DMS153 treated with DMSO at 0.1 percent for 48 hours (cell line): ENCODE measurements around the gene PRKN.
A peak's percentile ranks its signal among the peaks of the same experiment; 100 is the strongest.

ENCODE experiments used
- DNase-seq: peaks from one replicate; lab custom pipeline; 2025; ENCODE audit not compliant: unreplicated experiment; lab: John Stamatoyannopoulos, UW

PRKN gene

GRCh38 chr6:161480421-161481155 is 1247.0 kb downstream of the PRKN start:
- DNase-seq: no peak

- no peak for DNase-seq
Measured at GRCh38 chr6:161479376-161479775, 1248.2 kb downstream of the PRKN start.

DNA sequence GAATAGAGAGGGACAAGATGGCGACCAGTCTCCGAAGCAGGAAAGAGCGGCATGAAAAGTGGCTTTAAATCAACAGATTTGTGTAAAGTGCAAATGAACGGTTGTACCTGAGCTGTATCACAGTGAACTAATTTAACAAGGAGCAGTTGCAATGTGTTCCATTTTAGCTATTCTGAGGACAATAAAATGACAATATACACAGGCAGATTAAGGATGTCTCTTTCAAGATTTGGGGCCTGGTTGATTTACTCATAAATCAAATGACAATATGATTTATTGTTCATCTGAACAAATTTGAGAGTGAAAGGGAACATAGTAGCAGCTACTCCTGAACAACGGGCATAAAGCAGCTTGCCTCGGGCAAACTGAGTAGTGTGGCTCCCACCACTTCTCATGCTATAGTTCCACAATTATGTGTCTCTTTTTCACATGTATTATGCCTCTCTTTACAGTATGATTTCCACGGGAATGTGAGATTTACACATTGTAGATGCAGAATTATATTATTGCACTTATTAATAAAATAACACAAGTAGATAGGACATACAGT is 1249.6 kb downstream of the PRKN start:
- DNase-seq: no peak

DNA sequence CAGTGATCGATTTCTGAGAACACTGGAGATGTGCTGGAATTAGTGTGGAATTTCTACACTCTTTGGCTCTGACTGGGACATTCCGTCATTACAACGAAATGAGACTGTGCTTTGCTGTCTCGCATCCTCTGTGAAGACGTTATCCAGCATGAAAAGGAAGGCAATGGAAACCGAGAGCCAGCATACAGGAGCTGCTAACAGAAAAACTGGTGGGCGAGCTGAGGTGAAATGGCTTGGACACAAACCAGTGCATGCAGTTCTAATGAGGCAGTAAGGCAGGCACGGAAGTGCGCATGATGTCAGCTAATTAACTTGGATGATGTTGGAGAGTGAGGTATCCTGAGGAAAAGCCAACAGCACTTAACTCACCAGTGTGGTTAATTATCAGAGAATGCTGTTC is 1250.9 kb downstream of the PRKN start:
- DNase-seq: no peak

DNA sequence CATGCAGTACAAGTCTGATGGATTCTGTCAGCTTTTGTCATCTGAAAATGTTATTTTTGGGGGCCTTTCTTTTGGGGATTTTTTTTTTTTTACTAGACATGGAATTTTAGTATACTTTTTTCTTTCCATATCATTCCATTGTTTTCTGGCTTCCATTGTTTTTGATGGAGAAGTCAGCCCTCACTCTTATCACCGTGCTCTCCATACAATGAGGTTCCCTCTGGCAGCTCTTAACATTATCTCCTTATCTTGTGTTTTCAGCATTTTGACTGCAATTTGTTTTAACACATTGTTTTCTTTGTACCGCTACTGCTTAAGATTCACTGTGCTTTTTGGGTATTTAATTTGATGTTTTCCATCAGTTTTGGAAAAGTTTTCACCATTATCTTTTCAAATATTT is 1262.2 kb downstream of the PRKN start:
- no peak for DNase-seq

GRCh38 chr6:161463071-161463470 is 1264.5 kb downstream of the PRKN start:
- no peak for DNase-seq

GRCh38 chr6:161462148-161462547 is 1265.4 kb downstream of the PRKN start:
- no peak for DNase-seq

DNA sequence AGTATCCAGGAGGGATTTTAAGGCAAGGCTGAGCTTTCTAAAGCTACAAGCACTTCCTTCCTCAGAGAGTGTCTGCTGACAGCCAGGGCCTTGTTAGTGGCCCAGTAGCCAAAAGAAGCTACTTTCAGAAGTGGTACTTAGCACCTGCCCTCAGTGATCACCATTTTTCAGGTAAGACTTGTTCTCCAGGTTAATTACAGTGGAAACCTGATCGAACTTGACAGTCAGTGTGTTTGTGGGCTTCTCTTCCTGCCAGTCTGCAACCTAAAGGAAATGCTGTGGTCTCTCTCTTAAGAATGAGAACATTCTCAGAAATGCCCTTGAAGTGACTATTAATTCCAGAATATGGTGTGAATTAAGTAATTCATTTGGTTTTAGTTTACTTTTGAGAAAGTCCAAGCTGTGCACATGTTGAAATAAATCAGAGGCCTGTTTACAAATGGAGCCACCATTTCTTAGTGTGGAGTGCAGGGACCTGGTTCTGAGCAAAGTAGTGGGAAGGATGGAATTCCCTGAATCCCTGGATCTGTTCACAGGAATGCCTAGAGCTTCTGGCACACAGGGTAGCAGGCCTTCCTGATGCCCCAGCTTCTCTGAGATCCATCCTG is 1268.5 kb downstream of the PRKN start:
- no peak for DNase-seq

GRCh38 chr6:161458201-161458951 is 1269.2 kb downstream of the PRKN start:
- no peak for DNase-seq

DNA sequence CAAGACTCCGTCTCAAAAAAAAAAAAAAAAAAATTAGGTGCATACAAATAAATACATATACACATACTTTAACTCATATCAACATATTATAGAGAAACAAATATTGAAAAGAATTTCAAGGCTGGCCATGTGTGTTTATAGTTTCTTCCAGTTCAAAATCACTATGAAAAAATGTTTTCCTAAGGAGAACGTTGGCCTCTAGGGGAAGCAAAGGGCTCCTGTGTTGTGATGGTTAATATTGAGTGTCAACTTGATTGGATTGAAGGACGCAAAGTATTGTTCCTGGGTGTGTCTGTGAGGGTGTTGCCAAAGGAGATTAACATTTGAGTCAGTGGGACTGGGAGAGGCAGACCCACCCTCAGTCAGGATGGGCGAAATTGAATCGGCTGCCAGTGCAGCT is 1271.7 kb downstream of the PRKN start:
- DNase-seq: no peak

GRCh38 chr6:161453558-161453957 is 1274.0 kb downstream of the PRKN start:
- no peak for DNase-seq

GRCh38 chr6:161452241-161452640 is 1275.3 kb downstream of the PRKN start:
- DNase-seq: no peak

GRCh38 chr6:161449521-161449920 is 1278.0 kb downstream of the PRKN start:
- no peak for DNase-seq

DNA sequence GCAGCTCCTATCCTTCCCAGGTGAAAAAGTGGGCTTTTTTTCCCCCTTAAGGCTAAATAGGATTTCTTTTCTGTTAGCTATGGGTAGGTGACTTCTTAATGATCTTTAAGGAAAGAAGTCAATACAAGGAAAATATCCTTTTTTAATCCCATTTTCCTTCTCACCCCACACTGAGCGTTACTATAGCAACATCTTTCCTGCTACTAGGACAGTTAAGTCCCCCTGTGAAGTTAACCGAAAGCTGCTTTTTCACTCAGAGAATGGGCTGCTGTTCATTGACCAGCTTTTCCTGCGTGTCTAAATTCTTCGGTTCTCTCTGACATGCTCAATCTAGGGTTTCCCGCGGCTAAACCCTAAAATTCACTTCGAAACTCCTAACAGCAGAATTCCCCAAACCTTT is 1280.6 kb downstream of the PRKN start:
- no peak for DNase-seq

DNA sequence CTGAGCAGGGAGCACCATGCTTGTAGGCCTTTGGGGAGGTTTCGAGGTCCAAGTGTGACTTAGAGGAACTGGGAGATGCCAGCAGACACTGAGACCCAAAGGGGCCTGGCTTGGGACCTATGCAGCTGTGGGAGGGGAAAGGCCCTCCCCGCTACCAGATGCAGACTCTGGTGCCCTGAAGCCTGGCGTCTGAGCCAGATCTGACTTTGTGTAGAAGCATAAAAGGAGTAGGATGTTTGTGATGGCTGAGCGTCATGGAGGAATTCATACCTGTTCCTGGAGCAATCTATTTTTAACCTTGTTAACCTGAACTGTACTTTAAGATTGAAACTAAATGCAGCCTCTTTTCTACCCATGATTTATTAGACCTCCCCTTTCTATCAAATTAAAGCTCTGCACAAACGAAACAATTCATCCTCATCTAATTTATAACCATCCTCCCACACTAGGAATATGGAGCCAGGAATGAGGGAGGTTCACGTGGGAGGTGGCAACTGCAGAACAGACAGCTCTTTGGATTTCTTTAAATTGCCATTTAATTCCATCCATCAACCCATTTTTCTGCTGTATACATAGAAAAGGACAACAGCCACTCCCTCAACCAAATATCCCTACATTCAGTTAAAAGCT is 1281.2 kb downstream of the PRKN start:
- DNase-seq: no peak

- no peak for DNase-seq
Measured at GRCh38 chr6:161445021-161445799, 1282.4 kb downstream of the PRKN start.

DNA sequence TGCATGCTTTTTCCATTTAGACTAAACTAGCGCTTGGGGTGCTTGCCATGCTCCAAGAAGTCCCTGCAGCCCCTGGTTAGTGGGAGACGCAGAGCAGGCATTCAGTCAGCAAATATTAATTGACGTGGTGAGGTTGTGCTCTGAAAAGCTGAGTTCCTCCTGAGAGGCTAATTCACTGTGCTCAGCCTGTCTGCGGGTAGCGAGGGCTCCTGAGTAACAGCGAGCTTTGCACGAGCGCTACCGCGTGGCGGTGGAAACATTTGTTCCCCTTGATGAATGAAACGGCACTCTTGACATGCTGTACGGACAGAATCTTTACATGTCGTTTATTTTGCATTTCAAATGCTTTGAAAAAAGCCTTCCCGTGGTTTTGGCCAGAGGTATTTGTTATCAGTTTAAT is 1283.1 kb downstream of the PRKN start:
- no peak for DNase-seq

GRCh38 chr6:161443848-161444247 is 1283.7 kb downstream of the PRKN start:
- DNase-seq: no peak

GRCh38 chr6:161442420-161442819 is 1285.1 kb downstream of the PRKN start:
- no peak for DNase-seq

- DNase-seq: no peak
Measured at GRCh38 chr6:161440299-161440698, 1287.3 kb downstream of the PRKN start.

DNA sequence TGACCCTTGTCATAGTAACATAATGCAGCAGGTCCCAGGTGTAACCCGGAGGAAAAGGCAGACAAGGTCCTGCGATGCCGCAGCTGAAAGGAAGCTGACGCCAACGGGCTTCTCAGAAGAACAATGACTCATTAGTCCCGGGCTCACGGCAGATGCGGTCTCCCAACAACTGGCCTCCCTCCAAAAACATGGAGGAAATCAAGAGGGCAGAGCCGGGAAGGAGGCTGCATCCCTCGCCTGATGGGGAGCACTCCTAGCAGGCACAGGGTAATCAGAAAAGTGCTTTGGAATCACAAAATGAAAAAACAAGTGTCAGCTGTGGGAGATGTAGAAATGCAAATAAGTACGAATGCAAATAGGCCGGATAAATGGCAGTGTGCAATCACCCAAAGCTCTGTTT is 1288.5 kb downstream of the PRKN start:
- DNase-seq: peak; percentile 14
